Epithelial cell of esophagus (primary cell): ENCODE results near the gene LMOD1.
"Not testable (repeated sequence)": the region's sequence is repeated elsewhere in the genome, so short reads cannot be mapped to it uniquely, and the experiment has no call there.

Source experiments
- DNase-seq: peaks from one replicate; pipeline ENCODE4 v3.0.0; 2010; ENCODE audit warnings: low read depth
- H3K4me3 ChIP-seq: 2 replicates; pipeline ENCODE4 v1.5.1; 2011; ENCODE audit warnings: mild to moderate bottlenecking, low read length, control low read depth
- CTCF ChIP-seq: IDR thresholded peaks from 2 replicates; pipeline ENCODE4 v1.5.1; 2011; ENCODE audit warnings: low read depth, mild to moderate bottlenecking, low read length, control low read depth, inconsistent platforms; ENCODE audit not compliant: insufficient read depth; ENCODE audit errors: missing control alignments

The LMOD1 gene

DNA sequence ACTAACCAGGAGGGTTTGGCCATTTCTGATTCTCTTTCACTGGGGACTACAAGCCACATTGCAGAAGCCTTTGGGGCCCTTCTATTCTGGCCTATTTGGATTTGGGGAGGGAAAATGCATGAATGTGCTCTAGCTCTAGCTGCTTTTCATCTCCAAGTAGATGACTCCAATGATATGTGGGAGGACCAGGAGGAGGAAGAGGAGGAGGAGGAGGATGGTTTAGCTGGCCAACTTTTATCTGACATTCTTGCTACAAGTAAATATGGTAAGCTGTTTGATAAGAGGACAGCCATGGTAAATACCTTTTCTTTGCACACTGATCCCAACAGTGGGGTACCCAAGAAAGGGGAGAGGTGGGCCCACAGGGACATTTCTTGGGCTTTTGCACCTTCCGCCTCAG is 71.7 kb downstream of the LMOD1 start:
- DNase-seq = no peak
- no peak overlapping the region for H3K4me3 ChIP-seq
- TF ChIP-seq CTCF = no peak

DNA sequence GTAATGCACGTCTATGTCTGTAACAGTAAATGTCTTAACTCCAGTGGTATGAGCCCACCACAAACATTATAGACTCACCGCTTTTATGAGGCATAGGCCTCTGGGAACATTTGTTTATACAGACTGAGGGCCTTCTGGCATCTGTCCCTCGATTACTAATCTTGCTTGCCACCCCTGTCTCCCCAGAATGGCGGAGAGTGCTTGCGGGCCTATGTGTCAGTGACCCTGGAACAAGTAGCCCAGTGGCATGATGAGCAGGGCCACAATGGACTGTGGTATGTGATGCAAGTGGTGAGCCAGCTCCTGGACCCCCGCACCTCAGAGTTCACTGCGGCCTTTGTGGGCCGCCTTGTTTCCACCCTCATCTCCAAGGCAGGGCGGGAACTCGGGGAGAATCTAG is 76.0 kb downstream of the LMOD1 start:
- no peak for DNase-seq
- TF ChIP-seq CTCF = no peak
- H3K4me3 ChIP-seq = no peak overlapping the region

GRCh38 chr1:201861448-201861847 is 84.9 kb downstream of the LMOD1 start:
- no peak overlapping the region for H3K4me3 ChIP-seq
- DNase-seq = no peak
- no peak for TF ChIP-seq CTCF

DNA sequence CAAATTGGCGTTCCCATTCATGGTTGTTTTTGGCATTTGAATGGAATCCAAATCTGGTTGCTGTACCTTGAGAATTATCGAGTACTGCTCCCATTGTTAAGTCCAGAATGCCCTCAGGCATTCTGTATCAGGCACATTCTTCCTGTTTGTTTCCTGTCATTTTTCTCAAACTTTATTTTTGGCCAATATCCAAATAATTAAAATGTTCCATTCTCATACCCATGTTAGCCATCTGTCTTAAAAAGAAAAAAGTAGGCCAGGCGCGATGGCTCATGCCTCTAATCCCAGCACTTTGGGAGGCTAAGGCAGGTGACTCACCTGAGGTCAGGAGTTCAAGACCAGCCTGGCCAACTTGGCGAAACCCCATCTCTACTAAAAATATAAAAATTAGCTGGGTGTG is 86.9 kb downstream of the LMOD1 start:
- no peak for TF ChIP-seq CTCF
- no peak for DNase-seq
- H3K4me3 ChIP-seq = no peak overlapping the region

DNA sequence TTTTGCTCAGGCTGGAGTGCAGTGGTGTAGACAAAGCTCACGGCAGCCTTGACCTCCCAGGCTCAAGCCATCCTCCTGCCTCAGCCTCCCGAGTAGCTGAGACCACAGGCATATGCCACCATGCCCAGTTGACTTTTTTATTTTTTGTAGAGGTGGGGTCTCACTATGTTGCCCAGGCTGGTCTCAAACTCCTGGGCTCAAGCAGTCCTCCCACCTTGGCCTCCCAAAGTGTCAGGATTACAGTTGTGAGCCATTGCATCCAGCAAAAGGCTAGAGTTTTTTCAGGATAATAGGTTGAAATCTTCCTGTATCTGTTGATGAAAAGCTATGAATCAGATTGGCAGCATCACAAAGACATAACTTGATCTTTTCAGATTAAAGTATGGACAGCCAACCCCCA is 89.6 kb downstream of the LMOD1 start:
- H3K4me3 ChIP-seq, DNase-seq: not testable (repeated sequence)

GRCh38 chr1:201851949-201852348 is 94.4 kb downstream of the LMOD1 start:
- H3K4me3 ChIP-seq = no peak overlapping the region
- no peak for DNase-seq
- no peak for TF ChIP-seq CTCF

GRCh38 chr1:201850053-201850397 is 96.3 kb downstream of the LMOD1 start:
- peak; percentile 65 for DNase-seq
- no peak for TF ChIP-seq CTCF
- no peak overlapping the region for H3K4me3 ChIP-seq
